ENCODE measurements around the gene ITGB2. TPM values are rescaled to one million over a fixed set of nuclear protein-coding genes. Genes with fewer than 3 reads are reported as not detected.
A peak's percentile ranks its signal among the peaks of the same experiment; 100 is the strongest.
"Not testable (repeated sequence)": the region's sequence is repeated elsewhere in the genome, so short reads cannot be mapped to it uniquely, and the experiment has no call there.

The ITGB2 gene
- total RNA-seq, 1 experiment from 2014 or later: 1.5 TPM

GRCh38 chr21:44912506-44913412, 7.9 kb downstream of the ITGB2 start:
- H3K36me3 Mint-ChIP-seq; H3K9me3 Mint-ChIP-seq; H3K4me3 Mint-ChIP-seq; POLR2A ChIA-PET; H3K27me3 Mint-ChIP-seq (ENCODE audit: low read depth); DNase-seq (ENCODE audit: low spot score); H3K4me1 Mint-ChIP-seq; H3K27ac Mint-ChIP-seq; ATAC-seq: not testable (repeated sequence)
- 0 out of 2 replicates have a peak, but pooled peaks have one; percentile 16 for TF ChIP-seq GABPB1 (CRISPR knock-in tag; IDR thresholded peaks at IDR 0.05)
- CTCF ChIA-PET: interaction anchor here (0.5 to 1.8 kb wide), 3 partner anchors 112 to 226 kb away, joined by 3 to 5 read pairs (median 4); no protein-coding TSS in a partner anchor

- no peak overlapping the region for H3K4me3 Mint-ChIP-seq
- POLR2A ChIA-PET: no interaction called here
- H3K27me3 Mint-ChIP-seq (ENCODE audit: low read depth): no peaks in the 10 kb centered on the region
- no peaks in the 10 kb centered on the region for H3K36me3 Mint-ChIP-seq
- no peaks in the 10 kb centered on the region for H3K9me3 Mint-ChIP-seq
- TF ChIP-seq KAT7 (CRISPR knock-in tag; IDR thresholded peaks at IDR 0.05; ENCODE audit: borderline replicate concordance) (no peak), PRDM15 (CRISPR knock-in tag; IDR thresholded peaks at IDR 0.05) (no peak), ATF1 (CRISPR knock-in tag; IDR thresholded peaks at IDR 0.05) (no peak), FOXK1 (CRISPR knock-in tag; IDR thresholded peaks at IDR 0.05) (no peak), ZNF532 (CRISPR knock-in tag; IDR thresholded peaks at IDR 0.05; ENCODE audit: borderline replicate concordance) (no peak), ETV6 (CRISPR knock-in tag; IDR thresholded peaks at IDR 0.05) (no peak), ZNF121 (CRISPR knock-in tag; IDR thresholded peaks at IDR 0.05) (no peak), ZNF396 (CRISPR knock-in tag; IDR thresholded peaks at IDR 0.05; ENCODE audit: borderline replicate concordance) (no peak), USF2 (CRISPR knock-in tag; IDR thresholded peaks at IDR 0.05) (no peak), NFE2L1 (CRISPR knock-in tag; IDR thresholded peaks at IDR 0.05) (no peak), FOXP1 (CRISPR knock-in tag; IDR thresholded peaks at IDR 0.05; ENCODE audit: borderline replicate concordance) (no peak), RORB (CRISPR knock-in tag; IDR thresholded peaks at IDR 0.05) (no peak), PRRX2 (CRISPR knock-in tag; IDR thresholded peaks at IDR 0.05) (no peak), CTCF (IDR thresholded peaks at IDR 0.05) (no peak)
- no peak for DNase-seq (ENCODE audit: low spot score)
- CTCF ChIA-PET: interaction anchor here (1.0 kb wide), 1 partner anchor 111 kb away, joined by 3 read pairs; no protein-coding TSS in a partner anchor
- H3K4me1 Mint-ChIP-seq: no peaks in the 10 kb centered on the region; the same call in 1 of the 2 replicates
- no peak for ATAC-seq
- no peak overlapping the region for H3K27ac Mint-ChIP-seq
Observed at GRCh38 chr21:44912158-44912473, 8.6 kb downstream of the ITGB2 start.
